Measurements from ENCODE around the gene RNF214. TPM values are rescaled to one million over a fixed set of nuclear protein-coding genes. Genes with fewer than 3 reads are reported as not detected.

Gene RNF214
- total and polyA plus RNA-seq, 7 donors, result 6.2 to 23.8 (median 11.1) TPM

- H3K4me1 ChIP-seq, result peaks cover 0 to 21% (median 19%) of the 10 kb centered on the region in 4 donors
- intact Hi-C loops (cut with DNase I), result loop anchor here (2.0 to 5.0 kb wide), 2 partner anchors 16 to 50 kb away; no protein-coding TSS in a partner anchor
- no peak overlapping the region for H3K4me3 ChIP-seq
- 82 to 91% methylated on average over 7 of the region's 7 CpGs for WGBS, 2 donors
- H3K9me3 ChIP-seq, result no peaks in the 10 kb centered on the region
- H3K36me3 ChIP-seq, result peaks cover 22 to 51% (median 31%) of the 10 kb centered on the region in 4 donors
- TF ChIP-seq POLR2AphosphoS5 (IDR thresholded peaks at IDR 0.05), result no peak
- no peaks in the 10 kb centered on the region for H3K27me3 ChIP-seq
- DNase-seq, result no peak
- H3K27ac ChIP-seq, result peak overlapping the region; percentile 90 to 99 (median 96)
Observed at GRCh38 chr11:117197006-117197405, 35.5 kb upstream of the RNF214 start.

- peaks cover 0 to 25% (median 21%) of the 10 kb centered on the region in 4 donors for H3K4me1 ChIP-seq
- DNase-seq, result peak; percentile 95
- peak overlapping the region; percentile 90 to 99 (median 96) for H3K27ac ChIP-seq
- WGBS, 2 donors, result 19 to 64% methylated on average over 17 of the region's 17 CpGs
- peaks cover 19 to 51% (median 32%) of the 10 kb centered on the region in 4 donors for H3K36me3 ChIP-seq
- H3K27me3 ChIP-seq, result no peaks in the 10 kb centered on the region
- TF ChIP-seq CTCF (IDR thresholded peaks at IDR 0.05), result peak; percentile 79 to 83 (median 80)
- peak in 1 of 4 donors; percentile 30 for TF ChIP-seq EP300 (IDR thresholded peaks at IDR 0.05)
- TF ChIP-seq POLR2A (IDR thresholded peaks at IDR 0.05), result peak; percentile 55 to 62
- TF ChIP-seq POLR2AphosphoS5 (IDR thresholded peaks at IDR 0.05), result peak; percentile 82 to 89 (median 87)
- peak overlapping the region; percentile 59 to 90 (median 86) for H3K4me3 ChIP-seq
- intact Hi-C loops (cut with DNase I), result loop anchor here (1.0 to 5.0 kb wide), 3 partner anchors 17 to 50 kb away; no protein-coding TSS in a partner anchor
- H3K9me3 ChIP-seq, result no peaks in the 10 kb centered on the region
Observed at GRCh38 chr11:117197516-117198456, 34.7 kb upstream of the RNF214 start.

GRCh38 chr11:117198613-117199012 lies 33.9 kb upstream of the RNF214 start:
- Histone ChIP-seq H3K36me3 (peaks cover 18 to 51% (median 33%) of the 10 kb centered on the region in 4 donors), H3K4me1 (peaks cover 0 to 33% (median 30%) of the 10 kb centered on the region in 4 donors), H3K27ac (peak overlapping the region; percentile 90 to 99 (median 96)), H3K4me3 (peak overlapping the region; percentile 59 to 90 (median 86)), H3K9me3 (no peaks in the 10 kb centered on the region), H3K27me3 (no peaks in the 10 kb centered on the region)
- WGBS, 2 donors, result 53 to 71% methylated on average over 4 of the region's 4 CpGs
- no peak for TF ChIP-seq CTCF (IDR thresholded peaks at IDR 0.05)
- intact Hi-C loops (cut with DNase I), result loop anchor here (1.0 to 5.0 kb wide), 2 partner anchors 24 to 51 kb away; no protein-coding TSS in a partner anchor
- no peak for DNase-seq

- intact Hi-C loops (cut with DNase I), result loop anchor here (5.0 kb wide), 1 partner anchor 52 kb away; no protein-coding TSS in a partner anchor
- Histone ChIP-seq H3K4me1 (peaks cover 0 to 40% (median 35%) of the 10 kb centered on the region in 4 donors), H3K27ac (peak within 1 kb of the TSS; percentile 90 to 99 (median 96)), H3K4me3 (peak within 1 kb of the TSS; percentile 59 to 90 (median 86)), H3K36me3 (peaks cover 23 to 51% (median 35%) of the 10 kb centered on the region in 4 donors), H3K27me3 (no peaks in the 10 kb centered on the region), H3K9me3 (no peaks in the 10 kb centered on the region)
- WGBS, 2 donors, result 46 to 47% methylated on average over 34 of the region's 34 CpGs
- TF ChIP-seq EP300 (IDR thresholded peaks at IDR 0.05) (peak in 2 of 4 donors; percentile 42 to 62), CTCF (IDR thresholded peaks at IDR 0.05) (no peak), POLR2A (IDR thresholded peaks at IDR 0.05) (peak; percentile 86 to 97), POLR2AphosphoS5 (IDR thresholded peaks at IDR 0.05) (peak; percentile 96 to 99 (median 98))
- peak; percentile 97 for DNase-seq
Observed at GRCh38 chr11:117199053-117199915, 33.2 kb upstream of the RNF214 start, which contains the start of gene TAGLN. Gene TAGLN, plus strand, starts transcription at chr11:117199370. Its CDS starts 3,644 bp downstream, at chr11:117203014.
